H1 (cell line): ENCODE data around the gene CRYBG3.

Experiments used
- CTCF ChIP-seq, 3 experiments: IDR thresholded peaks; 1 replicate in 2 of 3; 2 replicates in 1 of 3; pipeline versions ENCODE4 v1.5.1 to v1.6.1; 2011; ENCODE audit warnings: low read length in 3 of 3, mild to moderate bottlenecking in 3 of 3, inconsistent platforms in 2 of 3, low read depth in 1 of 3, moderate library complexity in 1 of 3; ENCODE audit not compliant: insufficient read depth in 1 of 3; ENCODE audit errors: control extremely low read depth in 1 of 3
- EP300 ChIP-seq, 2 experiments: IDR thresholded peaks; 1 replicate in 1 of 2; 2 replicates in 1 of 2; pipeline ENCODE4 v1.6.1; 2011 to 2012; ENCODE audit warnings: low read depth in 2 of 2, low read length in 2 of 2, mild to moderate bottlenecking in 2 of 2, borderline replicate concordance in 1 of 2, inconsistent platforms in 1 of 2, moderate library complexity in 1 of 2
- GABPA ChIP-seq: IDR thresholded peaks from 2 replicates; pipeline ENCODE4 v1.6.1; 2011; ENCODE audit warnings: mild to moderate bottlenecking, low read length, moderate library complexity, borderline replicate concordance; ENCODE audit not compliant: insufficient read depth
- NANOG ChIP-seq: IDR thresholded peaks from 2 replicates; pipeline ENCODE4 v1.6.1; 2011; ENCODE audit warnings: low read length, low read depth, mild to moderate bottlenecking, inconsistent platforms; ENCODE audit not compliant: insufficient read depth, poor library complexity, severe bottlenecking
- POLR2A ChIP-seq, 2 experiments: IDR thresholded peaks; 1 replicate in 1 of 2; 2 replicates in 1 of 2; pipeline ENCODE4 v1.6.1; 2011; ENCODE audit warnings: low read depth in 2 of 2, low read length in 2 of 2, mild to moderate bottlenecking in 2 of 2; ENCODE audit errors: control extremely low read depth in 1 of 2
- SIX5 ChIP-seq: IDR thresholded peaks from 2 replicates; pipeline ENCODE4 v1.6.1; 2011; ENCODE audit warnings: mild to moderate bottlenecking, low read depth, low read length

- no peak for TF ChIP-seq SIX5
- TF ChIP-seq CTCF (IDR thresholded peaks at IDR 0.05; ENCODE audit: control extremely low read depth in 1 of 3, insufficient read depth in 1 of 3, low read depth in 1 of 3, low read length in 3 of 3), result no peak
- TF ChIP-seq POLR2A (IDR thresholded peaks at IDR 0.05; ENCODE audit: control extremely low read depth in 1 of 2, low read depth in 2 of 2, low read length in 2 of 2), result no peak
- no peak for TF ChIP-seq EP300 (IDR thresholded peaks at IDR 0.05; ENCODE audit: borderline replicate concordance in 1 of 2, low read depth in 2 of 2, low read length in 2 of 2)
- no peak for TF ChIP-seq GABPA
- no peak for TF ChIP-seq NANOG
Measured at GRCh38 chr3:97927704-97928103, 105.9 kb downstream of the CRYBG3 start.
